Activated CD4-positive, CD25-positive, alpha-beta regulatory T cell (primary cell): ENCODE results near the gene REM2.
A peak's percentile ranks its signal among the peaks of the same experiment; 100 is the strongest.

Source experiments
- DNase-seq, 4 experiments: peaks; one replicate each; lab custom pipeline; 2025; lab: John Stamatoyannopoulos, UW

Gene REM2

GRCh38 chr14:22872833-22873520 lies 10.0 kb upstream of the REM2 start:
- DNase-seq = no peak

- DNase-seq = no peak
Measured at GRCh38 chr14:22875003-22875747, 7.8 kb upstream of the REM2 start.

DNA sequence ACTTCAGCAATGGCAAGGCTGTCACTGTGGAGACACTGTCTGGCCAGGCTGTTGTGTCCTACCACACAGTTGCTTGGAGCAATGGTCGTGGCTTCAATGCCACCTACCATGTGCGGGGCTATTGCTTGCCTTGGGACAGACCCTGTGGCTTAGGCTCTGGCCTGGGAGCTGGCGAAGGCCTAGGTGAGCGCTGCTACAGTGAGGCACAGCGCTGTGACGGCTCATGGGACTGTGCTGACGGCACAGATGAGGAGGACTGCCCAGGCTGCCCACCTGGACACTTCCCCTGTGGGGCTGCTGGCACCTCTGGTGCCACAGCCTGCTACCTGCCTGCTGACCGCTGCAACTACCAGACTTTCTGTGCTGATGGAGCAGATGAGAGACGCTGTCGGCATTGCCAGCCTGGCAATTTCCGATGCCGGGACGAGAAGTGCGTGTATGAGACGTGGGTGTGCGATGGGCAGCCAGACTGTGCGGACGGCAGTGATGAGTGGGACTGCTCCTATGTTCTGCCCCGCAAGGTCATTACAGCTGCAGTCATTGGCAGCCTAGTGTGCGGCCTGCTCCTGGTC lies 7.2 kb upstream of the REM2 start:
- DNase-seq = no peak

DNA sequence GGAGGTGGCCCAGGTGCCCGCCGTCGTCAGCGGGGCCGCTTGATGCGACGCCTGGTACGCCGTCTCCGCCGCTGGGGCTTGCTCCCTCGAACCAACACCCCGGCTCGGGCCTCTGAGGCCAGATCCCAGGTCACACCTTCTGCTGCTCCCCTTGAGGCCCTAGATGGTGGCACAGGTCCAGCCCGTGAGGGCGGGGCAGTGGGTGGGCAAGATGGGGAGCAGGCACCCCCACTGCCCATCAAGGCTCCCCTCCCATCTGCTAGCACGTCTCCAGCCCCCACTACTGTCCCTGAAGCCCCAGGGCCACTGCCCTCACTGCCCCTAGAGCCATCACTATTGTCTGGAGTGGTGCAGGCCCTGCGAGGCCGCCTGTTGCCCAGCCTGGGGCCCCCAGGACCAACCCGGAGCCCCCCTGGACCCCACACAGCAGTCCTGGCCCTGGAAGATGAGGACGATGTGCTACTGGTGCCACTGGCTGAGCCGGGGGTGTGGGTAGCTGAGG lies 6.0 kb upstream of the REM2 start:
- DNase-seq = no peak

- no peak for DNase-seq
Measured at GRCh38 chr14:22878271-22879246, 4.5 kb upstream of the REM2 start.

- no peak for DNase-seq
Measured at GRCh38 chr14:22882064-22882463, 958 bp upstream of the REM2 start.

- no peak for DNase-seq
Measured at GRCh38 chr14:22882529-22883172, 371 bp upstream of the REM2 start.

DNA sequence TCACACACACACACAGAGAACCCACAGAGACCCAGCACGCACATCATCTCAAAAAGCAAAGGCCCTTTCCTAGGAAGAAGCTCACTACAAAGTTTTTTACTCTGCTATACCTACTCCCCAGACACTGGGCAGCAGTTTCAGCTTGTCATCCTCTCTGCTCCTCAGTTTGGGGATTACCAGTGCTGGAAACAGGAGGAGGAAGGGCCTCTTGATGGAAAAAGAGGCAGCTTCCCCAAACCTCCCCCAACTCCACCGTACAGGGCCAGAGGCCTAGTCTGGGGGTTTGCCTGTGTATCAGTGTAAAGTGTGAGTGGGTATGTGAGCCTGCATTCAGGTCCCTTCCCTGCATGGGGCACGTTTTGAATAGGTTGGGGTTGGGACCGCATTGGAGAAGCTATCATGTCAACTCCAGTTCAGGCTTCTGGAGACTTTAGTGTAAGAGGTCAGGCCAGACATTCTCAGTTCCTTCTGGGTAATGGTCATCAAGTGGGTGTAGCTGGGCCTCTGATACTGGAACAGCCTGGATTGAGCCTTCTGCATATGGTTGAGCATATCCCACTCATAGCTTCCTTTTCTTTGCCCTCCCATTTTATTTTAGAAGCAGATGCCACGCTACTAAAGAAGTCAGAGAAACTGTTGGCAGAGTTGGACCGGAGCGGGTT lies 1.2 kb downstream of the REM2 start:
- DNase-seq = no peak

DNA sequence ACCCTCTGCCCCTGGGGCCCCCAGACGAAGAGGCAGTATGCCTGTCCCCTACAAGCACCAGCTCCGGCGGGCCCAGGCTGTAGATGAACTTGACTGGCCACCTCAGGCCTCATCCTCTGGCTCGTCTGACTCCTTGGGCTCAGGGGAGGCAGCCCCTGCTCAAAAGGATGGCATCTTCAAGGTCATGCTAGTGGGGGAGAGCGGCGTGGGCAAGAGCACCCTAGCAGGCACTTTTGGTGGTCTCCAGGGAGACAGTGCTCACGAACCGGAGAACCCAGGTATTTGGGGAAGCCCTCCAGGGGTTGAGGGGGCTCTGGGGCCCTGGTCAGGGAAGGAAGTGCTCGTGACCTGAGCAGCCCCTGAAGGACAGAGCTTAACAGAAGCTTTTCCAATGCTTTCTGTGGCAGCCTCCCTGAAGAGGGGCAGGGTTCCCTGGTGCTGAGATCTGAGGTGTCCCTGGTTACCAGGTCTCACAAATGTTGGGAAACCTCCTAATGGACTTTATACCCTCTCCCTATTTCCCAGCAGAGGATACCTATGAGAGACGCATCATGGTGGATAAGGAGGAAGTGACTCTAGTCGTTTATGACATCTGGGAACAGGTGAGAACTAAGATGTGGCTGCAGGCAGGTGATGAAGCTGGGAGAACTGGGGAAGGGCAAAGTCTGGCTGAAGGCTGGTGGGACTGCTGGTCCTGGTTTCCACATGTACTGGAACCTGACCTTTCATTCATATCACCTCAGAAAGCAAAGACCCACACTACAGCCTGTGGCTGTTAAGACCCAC lies 1.9 kb downstream of the REM2 start:
- DNase-seq = no peak

- DNase-seq = no peak
Measured at GRCh38 chr14:22885975-22886374, 3.0 kb downstream of the REM2 start.

DNA sequence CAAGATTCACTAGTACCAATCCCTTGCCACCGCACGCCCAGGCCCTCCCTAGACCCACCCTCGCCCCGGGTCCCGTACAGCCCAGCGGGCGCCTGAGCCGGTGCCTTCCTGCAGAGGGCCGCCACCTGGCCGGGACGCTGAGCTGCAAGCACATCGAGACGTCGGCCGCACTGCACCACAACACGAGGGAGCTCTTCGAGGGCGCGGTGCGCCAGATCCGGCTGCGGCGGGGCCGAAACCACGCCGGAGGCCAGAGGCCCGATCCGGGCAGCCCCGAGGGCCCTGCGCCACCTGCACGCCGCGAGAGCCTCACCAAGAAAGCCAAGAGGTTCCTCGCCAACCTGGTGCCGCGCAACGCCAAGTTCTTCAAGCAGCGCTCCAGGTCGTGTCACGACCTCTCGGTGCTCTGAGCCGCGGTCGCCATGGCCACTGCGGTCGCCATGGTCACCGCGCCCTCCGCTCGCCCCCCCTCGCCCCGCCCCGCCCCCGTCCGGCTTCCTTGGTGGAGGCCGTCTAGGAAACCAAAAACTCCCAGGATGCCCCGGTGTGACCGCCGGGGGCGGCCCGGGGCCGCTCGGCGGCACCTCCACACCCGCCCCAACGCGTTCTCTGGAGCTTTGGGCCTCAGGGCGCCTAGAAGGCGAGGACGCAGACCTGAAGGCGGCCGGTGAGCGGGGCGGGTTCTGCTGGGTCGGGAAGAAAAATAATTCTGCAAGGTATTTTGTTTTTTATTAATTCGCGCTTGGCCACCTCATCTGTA lies 3.7 kb downstream of the REM2 start:
- DNase-seq = peak; percentile 49 to 71 (median 63)

GRCh38 chr14:22887260-22887989 lies 4.4 kb downstream of the REM2 start:
- DNase-seq = peak in 1 of 4 experiments; percentile 41

DNA sequence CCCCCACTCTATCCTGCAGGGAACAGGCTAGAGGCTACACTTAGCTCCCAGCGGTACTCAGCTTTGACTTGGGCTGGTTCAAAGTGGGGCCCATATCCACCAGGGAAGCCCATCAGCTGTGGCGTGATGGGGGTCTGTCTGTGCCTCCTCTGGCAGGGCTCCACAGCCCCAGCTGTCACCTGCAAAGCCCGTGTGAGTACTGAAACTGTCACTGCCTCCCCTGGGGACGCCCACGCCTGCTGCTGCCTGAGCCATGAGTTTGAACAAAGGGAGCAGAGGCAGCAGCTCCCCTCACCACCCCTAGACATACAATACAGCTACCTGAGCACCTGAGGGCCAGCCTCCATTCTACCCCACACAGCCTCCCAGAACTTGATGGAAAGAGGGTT lies 5.0 kb downstream of the REM2 start:
- peak in 3 of 4 experiments; percentile 15 to 22 (median 22) for DNase-seq

DNA sequence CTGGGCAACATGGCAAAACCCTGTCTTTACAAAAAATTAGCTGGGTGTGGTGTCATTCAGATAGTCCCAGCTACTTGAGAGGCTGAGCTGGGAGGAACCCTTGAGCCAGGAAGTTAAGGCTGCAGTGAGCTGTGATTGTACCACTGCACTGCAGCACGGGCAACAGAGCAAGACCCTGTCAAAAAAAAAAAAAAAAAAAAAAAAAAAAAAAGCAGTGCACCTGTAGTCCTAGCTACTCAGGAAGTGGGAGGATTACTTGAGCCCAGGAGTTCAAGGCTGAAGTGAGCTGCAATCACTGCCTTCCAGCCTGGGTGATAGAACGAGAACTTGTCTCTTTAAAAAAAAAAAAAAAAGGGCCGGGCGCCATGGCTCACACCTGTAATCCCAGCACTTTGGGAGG lies 5.6 kb downstream of the REM2 start:
- DNase-seq = no peak

DNA sequence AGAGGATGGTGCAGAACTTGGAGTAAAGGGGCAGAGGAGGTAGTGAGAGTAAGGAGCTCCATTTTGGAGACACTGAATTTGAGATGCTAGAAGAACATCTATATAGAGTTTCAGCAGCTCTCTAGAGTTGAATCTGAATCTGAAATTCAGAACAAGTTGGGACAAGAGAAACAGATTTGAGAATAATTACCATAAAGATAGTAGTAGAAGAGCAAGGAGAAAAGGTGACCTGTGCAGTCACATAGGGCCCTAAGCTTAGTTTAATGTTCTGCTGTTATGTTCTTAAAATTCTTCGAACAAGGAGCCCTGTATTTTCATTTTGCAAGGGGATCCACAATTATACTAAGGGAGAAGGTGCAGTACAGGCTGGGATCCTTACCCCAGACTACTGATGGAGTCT lies 7.4 kb downstream of the REM2 start:
- DNase-seq = no peak

- DNase-seq = no peak
Measured at GRCh38 chr14:22892488-22892887, 9.5 kb downstream of the REM2 start.

GRCh38 chr14:22893706-22894105 lies 10.7 kb downstream of the REM2 start:
- DNase-seq = no peak

- DNase-seq = no peak
Measured at GRCh38 chr14:22895402-22895801, 12.4 kb downstream of the REM2 start.

- DNase-seq = no peak
Measured at GRCh38 chr14:22896356-22896755, 13.3 kb downstream of the REM2 start.
